PC-9 (cell line): Measurements from ENCODE around the gene TMF1.

Source experiments
- CTCF ChIP-seq: fragments of 200-600 bp; sonication (generic); conservative IDR thresholded peaks from 2 replicates; pipeline ENCODE4 v1.6.1; 2017; ENCODE audit warnings: mixed run types, antibody characterized with exemption, mild to moderate bottlenecking, moderate library complexity
- EZH2 ChIP-seq: fragments of 200-600 bp; sonication (generic); IDR thresholded peaks from 2 replicates; pipeline ENCODE4 v1.8.0; 2017; ENCODE audit warnings: antibody characterized with exemption, low read depth

GRCh38 chr3:69009559-69010410, 42.3 kb downstream of the TMF1 start:
- TF ChIP-seq CTCF (no peak), EZH2 (no peak)
